Caco-2 (cell line): ENCODE results near the gene CELF5. TPM values are rescaled to one million over a fixed set of nuclear protein-coding genes. Genes with fewer than 3 reads are reported as not detected.

Source experiments
- BruUV-seq: library from RNA; stranded (reverse); fragments of 400-500 nt; replicated peaks from 2 replicates; lab custom pipeline; 2021; lab: Mats Ljungman, UMichigan
- CTCF ChIA-PET: fragments of 300-600 bp; sonication (Branson Sonifier 250); formaldehyde crosslinking; loops from one replicate; lab custom pipeline; 2022; ENCODE audit warnings: antibody characterized with exemption; lab: Charles Lee
- POLR2A ChIA-PET: fragments of 300-600 bp; sonication (Branson Sonifier 250); formaldehyde crosslinking; loops from one replicate; lab custom pipeline; 2022; ENCODE audit warnings: antibody characterized with exemption; lab: Charles Lee
- DNase-seq, 2 experiments: peaks; one replicate each; pipeline versions ENCODE4 v3.0.0 to v3.0.0-alpha.2; 2020 to 2022
- H3K27me3 ChIP-seq: replicated peaks from 2 replicates; pipeline ENCODE4 v1.6.0; 2011; ENCODE audit warnings: low read length; ENCODE audit not compliant: control insufficient read depth, insufficient read depth
- H3K36me3 ChIP-seq: 2 replicates; pipeline ENCODE4 v1.5.1; 2011; ENCODE audit warnings: low read length; ENCODE audit not compliant: control insufficient read depth, insufficient read depth
- H3K4me1 ChIP-seq: fragments of 250-450 bp; sonication (Bioruptor Pico); 2 replicates; pipeline ENCODE4 v1.5.1; 2020; ENCODE audit warnings: mild to moderate bottlenecking
- H3K4me3 ChIP-seq: 2 replicates; pipeline ENCODE4 v1.5.1; 2011; ENCODE audit warnings: low read depth, mild to moderate bottlenecking, control low read depth, low read length
- H3K9me3 ChIP-seq: fragments of 250-450 bp; sonication (Bioruptor Pico); 2 replicates; pipeline ENCODE4 v1.5.1; 2020; ENCODE audit warnings: mild to moderate bottlenecking, moderate library complexity
- H3K27ac Mint-ChIP-seq: one replicate; pipeline ENCODE4 v1.8.0; 2022; ENCODE audit warnings: mixed read lengths; ENCODE audit not compliant: unreplicated experiment
- H3K27me3 Mint-ChIP-seq: one replicate; pipeline ENCODE4 v1.8.0; 2022; ENCODE audit warnings: mixed read lengths; ENCODE audit not compliant: insufficient read depth, unreplicated experiment
- H3K36me3 Mint-ChIP-seq: one replicate; pipeline ENCODE4 v1.8.0; 2022; ENCODE audit warnings: mild to moderate bottlenecking, mixed read lengths; ENCODE audit not compliant: insufficient read depth, unreplicated experiment
- H3K4me1 Mint-ChIP-seq: one replicate; pipeline ENCODE4 v1.8.0; 2022; ENCODE audit warnings: low read depth, mixed read lengths; ENCODE audit not compliant: unreplicated experiment
- H3K4me3 Mint-ChIP-seq: one replicate; pipeline ENCODE4 v1.8.0; 2022; ENCODE audit warnings: mild to moderate bottlenecking, moderate library complexity, mixed read lengths; ENCODE audit not compliant: unreplicated experiment
- H3K9me3 Mint-ChIP-seq: one replicate; pipeline ENCODE4 v1.8.0; 2022; ENCODE audit warnings: mixed read lengths; ENCODE audit not compliant: unreplicated experiment
- intact Hi-C: fragments of 100-400 bp; cut with micrococcal nuclease; formaldehyde crosslinking; loops from one replicate; pipeline ENCODE4 v1.10.0; 2022; ENCODE audit not compliant: unreplicated experiment
- total RNA-seq: library from RNA; stranded (reverse); gene quantifications from 2 replicates; pipeline ENCODE4 v1.2.3, GENCODE V29; 2022
- TF ChIP-seq, protein P1 (sequence below), 2 experiments: fragments of 200-600 bp in 1 of 2; IDR thresholded peaks; 1 replicate in 1 of 2; 2 replicates in 1 of 2; pipeline versions ENCODE4 v1.5.1 to v1.8.0; 2011 to 2022; ENCODE audit warnings: antibody characterized with exemption in 1 of 2, control low read depth in 1 of 2, inconsistent platforms in 1 of 2, low read depth in 1 of 2, low read length in 1 of 2, mild to moderate bottlenecking in 1 of 2, moderate library complexity in 1 of 2; ENCODE audit not compliant: insufficient read depth in 1 of 2, severe bottlenecking in 1 of 2, unreplicated experiment in 1 of 2

Gene CELF5
- total RNA-seq, 1 experiment from 2014 or later = 0.07 TPM

DNA sequence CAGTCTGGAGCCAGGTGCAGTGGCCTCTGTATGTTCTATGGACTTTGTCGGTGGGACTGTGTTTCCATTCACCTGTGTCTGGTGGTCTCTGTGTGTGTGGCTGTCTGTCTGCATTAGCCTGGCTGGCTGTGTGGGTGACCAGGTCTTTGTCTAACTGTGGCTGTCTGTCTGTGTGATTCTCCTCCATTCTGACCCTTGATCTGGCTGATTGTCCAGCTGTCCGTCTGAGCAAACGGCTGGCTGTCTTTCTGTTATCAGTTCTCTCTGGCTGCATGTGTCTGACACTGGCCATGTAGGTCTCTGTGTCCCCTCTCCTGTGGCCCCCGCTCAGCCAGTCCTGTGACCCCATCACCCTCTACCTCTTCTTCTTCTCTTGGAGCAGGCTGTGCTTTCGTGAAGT is 53.2 kb downstream of the CELF5 start:
- POLR2A ChIA-PET = no interaction called here
- intact Hi-C loops = no loop called here

DNA sequence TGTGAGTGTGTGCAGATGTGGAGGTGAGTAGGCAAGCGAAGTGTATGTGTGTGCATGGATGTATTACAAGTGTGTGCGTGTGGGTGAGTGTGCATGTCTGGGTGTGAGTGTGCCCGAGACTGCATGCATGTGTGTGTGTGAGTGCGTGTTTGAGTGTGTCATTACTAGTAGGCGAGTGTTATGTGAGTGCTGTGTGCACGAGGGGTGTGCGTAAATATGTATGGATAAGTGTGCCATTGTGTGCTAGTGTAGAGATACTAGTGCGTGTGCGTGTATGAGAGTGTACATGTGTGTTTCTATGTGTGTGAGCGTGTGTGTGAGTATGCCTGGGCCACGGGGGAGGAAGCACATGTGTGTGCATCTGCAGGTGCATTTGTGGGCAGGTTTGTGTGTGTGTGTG is 53.8 kb downstream of the CELF5 start:
- H3K4me3 Mint-ChIP-seq = no peak overlapping the region
- H3K4me1 Mint-ChIP-seq = peaks cover 14% of the 10 kb centered on the region
- no peaks in the 10 kb centered on the region for H3K4me1 ChIP-seq
- ChIA-PET POLR2A (no interaction called here), CTCF (no interaction called here)
- intact Hi-C loops = no loop called here
- no peak overlapping the region for H3K4me3 ChIP-seq
- no TSS peak for BruUV-seq
- H3K27me3 Mint-ChIP-seq = peaks cover 15% of the 10 kb centered on the region
- H3K27me3 ChIP-seq = no peaks in the 10 kb centered on the region
- no peaks in the 10 kb centered on the region for H3K36me3 ChIP-seq
- peaks cover 2% of the 10 kb centered on the region; the same call in 1 of the 2 replicates for H3K9me3 ChIP-seq
- TF ChIP-seq, protein P1, sequence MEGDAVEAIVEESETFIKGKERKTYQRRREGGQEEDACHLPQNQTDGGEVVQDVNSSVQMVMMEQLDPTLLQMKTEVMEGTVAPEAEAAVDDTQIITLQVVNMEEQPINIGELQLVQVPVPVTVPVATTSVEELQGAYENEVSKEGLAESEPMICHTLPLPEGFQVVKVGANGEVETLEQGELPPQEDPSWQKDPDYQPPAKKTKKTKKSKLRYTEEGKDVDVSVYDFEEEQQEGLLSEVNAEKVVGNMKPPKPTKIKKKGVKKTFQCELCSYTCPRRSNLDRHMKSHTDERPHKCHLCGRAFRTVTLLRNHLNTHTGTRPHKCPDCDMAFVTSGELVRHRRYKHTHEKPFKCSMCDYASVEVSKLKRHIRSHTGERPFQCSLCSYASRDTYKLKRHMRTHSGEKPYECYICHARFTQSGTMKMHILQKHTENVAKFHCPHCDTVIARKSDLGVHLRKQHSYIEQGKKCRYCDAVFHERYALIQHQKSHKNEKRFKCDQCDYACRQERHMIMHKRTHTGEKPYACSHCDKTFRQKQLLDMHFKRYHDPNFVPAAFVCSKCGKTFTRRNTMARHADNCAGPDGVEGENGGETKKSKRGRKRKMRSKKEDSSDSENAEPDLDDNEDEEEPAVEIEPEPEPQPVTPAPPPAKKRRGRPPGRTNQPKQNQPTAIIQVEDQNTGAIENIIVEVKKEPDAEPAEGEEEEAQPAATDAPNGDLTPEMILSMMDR (IDR thresholded peaks at IDR 0.05; ENCODE audit: insufficient read depth in 1 of 2, low read depth in 1 of 2, low read length in 1 of 2, severe bottlenecking in 1 of 2, unreplicated experiment in 1 of 2) = no peak
- H3K36me3 Mint-ChIP-seq = no peaks in the 10 kb centered on the region
- no peak for DNase-seq
- H3K27ac Mint-ChIP-seq = no peak overlapping the region
- H3K9me3 Mint-ChIP-seq = no peaks in the 10 kb centered on the region

More for the DNA sequence above, 53.2 kb downstream of the CELF5 start:
- DNase-seq = no peak
- no peaks in the 10 kb centered on the region for H3K36me3 Mint-ChIP-seq
- CTCF ChIA-PET = interaction anchor here (0.6 kb wide), 1 partner anchor 208 kb away, joined by 5 read pairs; no protein-coding TSS in a partner anchor
- H3K4me3 Mint-ChIP-seq = no peak overlapping the region
- Histone ChIP-seq H3K4me1 (no peaks in the 10 kb centered on the region), H3K36me3 (no peaks in the 10 kb centered on the region), H3K4me3 (no peak overlapping the region), H3K9me3 (peaks cover 8% of the 10 kb centered on the region; the same call in 1 of the 2 replicates), H3K27me3 (no peaks in the 10 kb centered on the region)
- H3K27me3 Mint-ChIP-seq = peaks cover 15% of the 10 kb centered on the region
- TF ChIP-seq, protein P1 (IDR thresholded peaks at IDR 0.05; ENCODE audit: insufficient read depth in 1 of 2, low read depth in 1 of 2, low read length in 1 of 2, severe bottlenecking in 1 of 2, unreplicated experiment in 1 of 2) = no peak
- H3K27ac Mint-ChIP-seq = no peak overlapping the region
- peaks cover 14% of the 10 kb centered on the region for H3K4me1 Mint-ChIP-seq
- BruUV-seq = no TSS peak
- H3K9me3 Mint-ChIP-seq = no peaks in the 10 kb centered on the region

DNA sequence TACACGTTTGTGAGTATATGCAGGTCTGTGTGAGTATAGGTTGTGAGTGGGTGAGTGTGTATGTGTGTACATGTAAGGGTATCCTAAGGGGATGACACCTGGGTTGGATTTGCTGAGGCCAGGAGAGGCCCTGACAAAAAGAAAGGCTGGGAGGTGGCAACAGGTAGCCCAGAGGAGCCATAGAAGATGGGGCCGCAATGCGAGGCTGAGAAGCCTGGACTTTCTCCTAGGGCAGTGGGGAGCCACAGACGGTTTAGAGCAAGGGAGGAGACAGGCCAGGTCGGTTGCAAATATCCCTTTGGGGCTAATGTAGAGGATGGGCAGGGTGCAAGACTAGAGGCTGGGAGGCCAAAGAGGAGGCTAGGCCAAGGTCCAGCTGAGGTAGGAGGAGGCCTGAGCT is 54.3 kb downstream of the CELF5 start:
- no peak overlapping the region for H3K4me3 Mint-ChIP-seq
- CTCF ChIA-PET = no interaction called here
- TF ChIP-seq, protein P1 (IDR thresholded peaks at IDR 0.05; ENCODE audit: insufficient read depth in 1 of 2, low read depth in 1 of 2, low read length in 1 of 2, severe bottlenecking in 1 of 2, unreplicated experiment in 1 of 2) = no peak
- H3K4me1 Mint-ChIP-seq = peaks cover 14% of the 10 kb centered on the region
- Histone ChIP-seq H3K27me3 (no peaks in the 10 kb centered on the region), H3K4me3 (no peak overlapping the region), H3K9me3 (no peaks in the 10 kb centered on the region), H3K4me1 (no peaks in the 10 kb centered on the region), H3K36me3 (no peaks in the 10 kb centered on the region)
- intact Hi-C loops = no loop called here
- no peak overlapping the region for H3K27ac Mint-ChIP-seq
- no TSS peak for BruUV-seq
- H3K9me3 Mint-ChIP-seq = no peaks in the 10 kb centered on the region
- DNase-seq = no peak
- peaks cover 15% of the 10 kb centered on the region for H3K27me3 Mint-ChIP-seq
- POLR2A ChIA-PET = no interaction called here
- H3K36me3 Mint-ChIP-seq = no peaks in the 10 kb centered on the region
